HG03064 (cell line): ENCODE results near the gene TESK2.

Source experiments
- ATAC-seq: cut with Tn5 transposase; IDR thresholded peaks from one replicate; pipeline ENCODE4 v1.9.1; 2021; ENCODE audit warnings: low read depth; ENCODE audit not compliant: unreplicated experiment

The TESK2 gene

DNA sequence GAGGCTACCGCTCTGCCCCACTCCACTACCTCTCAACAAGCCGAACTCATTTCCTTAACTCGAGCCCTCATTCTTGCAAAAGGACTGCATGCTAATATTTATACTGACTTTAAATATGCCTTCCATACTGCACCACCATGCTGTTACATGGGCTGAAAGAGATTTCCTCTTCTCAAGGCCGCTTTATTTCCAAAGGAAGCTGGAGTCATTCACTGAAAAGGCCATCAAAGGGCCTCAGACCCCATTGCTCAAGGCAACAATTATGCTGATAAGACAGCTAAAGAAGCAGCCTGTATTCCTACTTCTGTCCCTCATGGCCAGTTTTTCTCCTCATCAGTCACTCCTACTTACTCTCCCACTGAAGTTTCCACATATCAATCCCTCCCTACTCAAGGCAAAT lies 171.2 kb downstream of the TESK2 start:
- no peak for ATAC-seq

DNA sequence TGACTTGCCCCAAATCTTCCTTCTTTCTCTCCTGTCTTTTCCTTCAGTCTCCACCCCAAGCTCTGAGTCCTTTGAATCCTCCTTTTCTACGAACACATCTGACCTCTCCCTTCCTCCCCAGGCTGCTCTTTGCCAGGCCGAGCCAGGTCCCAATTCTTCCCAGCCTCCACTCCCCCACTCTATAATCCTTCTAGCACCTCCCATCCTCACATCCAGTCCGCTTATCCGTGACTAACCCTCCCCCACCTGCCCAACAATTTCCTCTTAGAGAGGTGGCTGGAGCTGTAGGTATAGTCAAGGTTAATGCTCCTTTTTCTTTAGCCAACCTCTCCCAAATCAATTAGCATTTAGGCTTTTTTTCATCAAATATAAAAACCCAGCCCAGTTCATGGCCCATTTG lies 173.8 kb downstream of the TESK2 start:
- ATAC-seq: no peak

DNA sequence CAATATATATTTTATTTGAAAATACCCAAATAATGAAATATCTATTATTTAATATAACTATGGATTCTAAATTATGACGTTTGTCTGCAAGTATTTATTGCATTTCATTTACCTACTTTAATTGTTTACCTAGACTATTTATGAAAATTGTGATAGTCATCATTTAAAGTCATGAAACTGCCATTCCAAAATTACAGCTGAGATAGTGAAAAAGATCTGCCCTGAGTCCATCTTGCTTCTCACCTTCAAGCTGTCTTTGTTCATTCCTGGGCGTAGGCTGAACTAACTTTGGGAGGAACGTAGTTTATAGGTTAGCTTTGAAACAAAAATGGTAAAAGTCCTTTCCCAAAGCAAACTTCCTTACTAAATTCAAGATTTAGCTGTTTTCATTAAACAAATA lies 176.7 kb downstream of the TESK2 start:
- no peak for ATAC-seq

DNA sequence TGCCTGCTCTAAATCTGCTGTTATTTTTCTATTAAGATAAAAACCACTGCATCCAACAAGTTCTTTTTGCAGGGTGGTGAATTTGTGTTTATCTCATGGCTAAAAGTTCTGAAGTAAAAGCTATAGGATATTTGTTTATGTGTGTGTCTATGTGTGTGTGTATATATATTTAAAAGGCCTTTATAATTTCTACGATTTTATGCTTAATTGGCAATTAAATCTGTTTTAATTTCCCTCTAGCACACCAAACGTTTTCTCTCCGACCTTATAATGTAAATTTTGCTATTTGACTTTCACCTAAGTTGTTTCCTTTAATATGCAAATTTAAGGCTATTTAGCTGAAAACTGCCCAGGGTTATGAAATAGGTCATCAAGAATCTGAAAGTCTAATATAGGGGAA lies 184.1 kb downstream of the TESK2 start:
- no peak for ATAC-seq

DNA sequence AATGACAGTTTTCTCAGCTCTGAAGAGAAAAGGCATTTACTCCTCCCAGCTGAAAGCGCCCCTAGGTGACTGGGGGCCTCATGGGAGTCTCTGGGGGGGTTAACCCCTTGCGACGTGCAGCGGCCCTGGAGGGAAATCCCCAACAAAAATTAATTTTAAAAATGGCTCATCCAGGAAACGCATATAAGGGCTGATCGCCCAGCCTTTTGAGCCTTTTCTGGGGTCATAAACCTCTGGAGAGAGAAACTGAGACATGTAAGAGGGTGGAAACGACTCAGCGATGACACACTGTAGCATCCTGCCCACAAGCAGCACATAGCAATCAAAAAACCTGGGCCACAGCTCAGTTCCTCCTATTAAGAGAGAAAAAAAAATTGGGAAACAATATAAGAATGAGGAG lies 184.6 kb downstream of the TESK2 start:
- ATAC-seq: no peak

DNA sequence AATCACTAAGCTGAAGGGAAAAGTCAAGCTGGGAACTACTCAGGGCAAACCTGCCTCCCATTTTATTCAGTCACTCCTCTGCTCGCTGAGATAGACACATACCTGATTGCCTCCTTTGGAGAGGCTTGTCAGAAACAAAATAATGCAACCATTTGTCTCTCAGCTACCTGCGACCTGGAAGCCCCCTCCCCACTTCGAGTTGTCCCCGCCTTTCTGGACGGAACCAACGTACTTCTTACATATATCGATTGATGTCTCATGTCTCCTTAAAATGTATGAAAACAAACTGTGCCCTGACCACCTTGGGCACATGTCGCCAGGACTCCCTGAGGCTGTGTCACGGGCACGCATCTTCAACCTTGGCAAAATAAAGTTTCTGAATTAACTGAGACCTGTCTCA lies 185.7 kb downstream of the TESK2 start:
- ATAC-seq: no peak

DNA sequence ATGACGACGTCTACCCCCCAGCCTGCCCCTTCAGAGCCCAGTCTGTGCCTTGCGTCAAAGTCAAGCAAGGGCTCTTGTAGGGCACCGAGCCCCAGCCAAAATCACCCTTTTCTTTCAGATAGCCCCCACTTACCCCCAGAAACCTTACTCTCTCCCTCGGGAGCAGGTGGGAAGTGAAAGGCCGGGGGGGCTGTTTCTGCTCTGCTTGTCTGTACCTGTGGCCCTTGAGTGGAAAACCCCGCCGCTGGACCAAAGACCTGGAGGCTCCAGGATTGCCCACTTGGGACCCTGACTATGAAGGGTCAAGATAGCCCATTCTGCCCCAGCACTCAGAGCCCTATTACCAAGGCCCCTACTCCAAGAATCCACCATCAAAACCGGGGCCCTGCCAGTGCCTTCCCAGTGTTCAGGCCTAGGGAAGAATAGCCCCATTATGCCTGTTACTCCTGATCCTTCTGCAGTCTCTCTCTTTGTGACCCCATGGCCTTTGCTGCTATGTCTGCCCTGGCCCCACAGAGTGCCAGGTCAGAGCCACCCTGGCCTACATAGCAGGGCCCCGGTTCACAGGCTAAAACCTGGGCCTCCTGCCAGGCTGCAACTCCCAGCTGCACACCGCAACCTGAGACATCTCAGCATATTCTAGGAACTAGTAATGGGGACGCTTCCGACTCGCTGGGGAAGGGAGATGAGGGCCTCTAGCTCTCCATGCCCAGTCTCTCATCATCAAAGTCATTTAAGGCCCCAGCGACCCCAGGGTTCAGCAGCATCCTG lies 186.5 kb downstream of the TESK2 start:
- ATAC-seq: no peak

DNA sequence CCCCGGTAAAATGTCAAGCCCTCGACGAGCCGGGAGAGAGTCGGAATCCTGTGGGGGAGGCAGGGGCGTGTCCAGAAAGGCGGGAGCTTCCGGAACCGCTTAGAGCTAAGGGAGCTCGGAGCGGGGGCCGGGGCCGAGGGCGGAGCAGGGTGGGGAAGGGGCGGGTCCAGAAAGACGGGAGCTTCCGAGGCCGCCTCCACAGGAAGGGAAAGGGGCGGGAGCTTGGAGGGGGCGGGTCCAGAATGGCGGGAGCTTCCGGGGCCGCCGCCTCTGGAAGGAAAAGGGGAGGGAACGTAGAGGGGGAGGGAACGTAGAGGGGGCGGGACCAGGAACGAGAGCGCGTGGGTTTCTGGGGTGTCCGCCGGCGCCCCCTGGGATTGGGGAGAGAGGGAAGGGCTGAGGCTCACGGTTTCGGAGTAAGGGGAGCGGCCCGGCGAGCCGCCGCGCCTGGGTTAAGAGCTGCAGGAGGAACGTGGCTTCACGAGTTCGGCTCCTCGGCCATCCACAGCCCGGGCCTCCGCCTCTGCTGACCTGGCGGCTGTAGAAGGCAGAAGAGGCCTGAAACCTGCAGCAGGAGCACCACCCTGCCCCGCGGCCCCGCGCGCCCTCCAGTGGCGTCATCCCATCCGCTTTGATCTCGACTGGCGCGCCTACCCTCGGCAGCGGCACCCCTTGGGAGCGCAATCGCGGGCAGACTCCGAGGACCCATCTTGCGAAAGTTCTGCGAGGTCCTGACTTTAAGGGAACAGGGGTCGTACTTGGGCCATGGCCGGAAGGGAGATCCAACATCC lies 187.2 kb downstream of the TESK2 start:
- ATAC-seq: peak; percentile 60

DNA sequence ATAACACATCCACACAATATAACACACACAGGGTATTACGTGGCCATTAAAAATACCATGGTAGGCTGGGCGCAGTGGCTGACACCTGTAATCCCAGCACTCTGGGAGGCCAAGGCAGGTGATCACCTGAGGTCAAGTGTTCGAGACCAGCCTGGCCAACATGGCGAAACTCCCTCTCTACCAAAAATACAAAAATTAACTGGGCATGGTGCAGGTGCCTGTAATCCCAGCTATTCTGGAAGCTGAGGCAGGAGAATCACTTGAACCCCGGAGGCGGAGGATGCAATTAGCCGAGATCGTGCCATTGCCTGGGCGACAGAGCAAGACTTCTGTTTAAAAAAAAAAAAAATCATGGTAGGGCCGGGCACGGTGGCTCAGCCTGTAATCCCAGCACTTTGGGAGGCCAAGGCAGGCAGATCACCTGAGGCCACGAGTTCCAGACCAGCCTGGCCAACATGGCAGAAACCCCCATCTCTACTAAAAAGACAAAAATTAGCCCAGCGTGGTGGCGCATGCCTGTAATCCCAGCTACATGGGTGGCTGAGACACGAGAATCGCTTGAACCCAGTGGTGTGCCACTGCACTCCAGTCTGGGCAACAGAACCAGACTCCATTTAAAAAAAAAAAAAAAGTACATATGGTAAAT lies 188.3 kb downstream of the TESK2 start:
- no peak for ATAC-seq

DNA sequence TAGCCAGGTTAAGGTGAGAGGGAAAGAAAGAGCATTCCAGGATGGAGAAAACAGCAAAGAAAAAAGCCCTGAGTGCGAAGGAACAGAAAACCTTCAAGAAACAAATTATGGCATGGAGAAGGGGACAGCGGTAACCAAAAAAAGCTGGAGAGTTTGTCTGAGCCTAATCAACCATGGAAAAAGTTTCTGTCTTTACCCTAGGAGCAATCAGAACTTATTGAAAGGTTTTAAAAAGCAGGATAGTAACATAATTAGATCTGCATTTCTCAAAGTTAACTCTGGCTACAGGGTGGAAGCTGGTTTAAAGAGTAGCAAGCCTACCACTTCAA lies 190.3 kb downstream of the TESK2 start:
- no peak for ATAC-seq

DNA sequence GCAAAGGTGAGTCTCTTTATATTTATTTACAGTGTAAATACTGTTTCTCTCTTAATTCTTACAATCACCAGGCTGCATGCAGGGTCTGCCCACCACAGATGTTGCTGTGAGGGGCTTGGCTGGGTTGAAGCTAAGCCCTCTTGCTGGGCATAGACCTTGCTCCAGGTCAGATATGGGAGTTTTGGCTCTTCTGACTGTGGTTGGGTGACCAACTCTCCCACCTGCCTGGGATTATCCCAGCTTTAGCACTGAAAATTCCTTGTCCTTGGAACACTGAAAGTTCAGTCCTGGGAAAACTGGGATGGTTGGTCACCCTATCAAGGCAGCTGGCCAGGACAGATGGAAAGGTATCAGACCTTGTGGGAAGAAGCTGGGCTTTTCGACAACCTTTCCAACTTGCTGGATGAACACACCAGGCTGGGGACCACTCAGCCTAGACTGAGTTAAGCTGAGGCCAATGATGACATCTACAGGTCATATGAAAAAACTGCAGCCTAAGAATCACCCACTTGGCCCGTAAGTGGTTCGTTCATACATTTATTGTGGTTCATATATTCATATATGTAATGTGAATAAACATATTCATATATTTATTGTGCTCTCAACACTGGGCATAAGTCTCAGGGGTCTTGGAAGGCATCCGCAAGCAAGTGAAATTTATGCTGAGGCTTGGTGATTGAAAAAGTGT lies 190.8 kb downstream of the TESK2 start:
- no peak for ATAC-seq

DNA sequence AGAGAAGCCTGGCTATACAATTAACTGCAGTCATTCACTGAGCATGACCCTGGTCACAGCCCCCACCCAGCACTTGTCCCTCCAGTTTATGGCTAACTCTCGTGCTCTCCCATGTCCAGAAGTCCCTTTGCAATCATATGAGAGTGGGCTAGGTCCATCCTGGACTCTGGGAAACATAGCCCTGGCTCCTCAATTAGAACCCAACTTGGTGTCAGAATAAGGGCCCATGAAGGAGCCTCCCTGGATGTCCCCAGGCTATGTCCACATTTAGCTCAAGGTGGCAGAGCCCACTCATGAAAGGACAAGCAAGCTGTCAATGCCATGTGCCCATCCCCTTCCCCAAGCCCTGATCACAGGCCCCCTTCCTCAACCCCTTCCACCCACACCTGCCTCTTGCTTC lies 191.7 kb downstream of the TESK2 start:
- ATAC-seq: no peak

DNA sequence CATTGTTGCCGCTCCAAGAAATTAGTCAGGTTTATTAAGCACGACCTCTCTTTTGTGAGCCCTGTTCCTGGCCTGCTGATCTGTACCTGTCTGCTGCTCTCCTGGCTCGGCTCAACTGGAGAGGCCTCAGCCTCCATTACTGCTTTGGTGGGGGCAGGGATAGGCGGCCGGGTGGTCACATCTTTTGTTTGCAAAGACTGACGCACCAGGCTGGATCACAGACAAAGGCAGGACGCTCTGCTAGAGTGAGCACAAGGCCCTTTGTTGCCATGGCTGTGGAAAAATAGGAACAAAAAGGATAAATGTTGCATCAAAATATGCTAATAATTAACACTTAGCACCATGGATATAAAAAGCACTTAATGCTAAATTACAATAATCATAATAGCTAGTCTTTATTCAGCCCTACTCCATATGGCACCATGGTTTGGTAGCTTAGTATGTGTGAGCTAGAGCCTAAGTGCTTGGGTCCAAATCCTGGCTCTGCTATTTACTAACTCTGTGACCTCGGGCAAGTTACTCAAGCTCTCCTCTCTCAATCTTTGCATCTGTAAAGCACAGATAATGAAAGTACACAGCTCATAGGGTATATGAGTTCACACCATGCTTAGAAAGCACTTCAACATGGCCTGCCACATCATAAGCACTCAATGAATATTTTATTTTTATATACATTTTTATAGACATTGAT lies 193.2 kb downstream of the TESK2 start:
- no peak for ATAC-seq
